ENCODE data around the gene MISP3. TPM values are rescaled to one million over a fixed set of nuclear protein-coding genes. Genes with fewer than 3 reads are reported as not detected.

The MISP3 gene
- total and polyA plus RNA-seq, 7 experiments from 2014 or later = 0.18 to 1.9 (median 0.81) TPM

DNA sequence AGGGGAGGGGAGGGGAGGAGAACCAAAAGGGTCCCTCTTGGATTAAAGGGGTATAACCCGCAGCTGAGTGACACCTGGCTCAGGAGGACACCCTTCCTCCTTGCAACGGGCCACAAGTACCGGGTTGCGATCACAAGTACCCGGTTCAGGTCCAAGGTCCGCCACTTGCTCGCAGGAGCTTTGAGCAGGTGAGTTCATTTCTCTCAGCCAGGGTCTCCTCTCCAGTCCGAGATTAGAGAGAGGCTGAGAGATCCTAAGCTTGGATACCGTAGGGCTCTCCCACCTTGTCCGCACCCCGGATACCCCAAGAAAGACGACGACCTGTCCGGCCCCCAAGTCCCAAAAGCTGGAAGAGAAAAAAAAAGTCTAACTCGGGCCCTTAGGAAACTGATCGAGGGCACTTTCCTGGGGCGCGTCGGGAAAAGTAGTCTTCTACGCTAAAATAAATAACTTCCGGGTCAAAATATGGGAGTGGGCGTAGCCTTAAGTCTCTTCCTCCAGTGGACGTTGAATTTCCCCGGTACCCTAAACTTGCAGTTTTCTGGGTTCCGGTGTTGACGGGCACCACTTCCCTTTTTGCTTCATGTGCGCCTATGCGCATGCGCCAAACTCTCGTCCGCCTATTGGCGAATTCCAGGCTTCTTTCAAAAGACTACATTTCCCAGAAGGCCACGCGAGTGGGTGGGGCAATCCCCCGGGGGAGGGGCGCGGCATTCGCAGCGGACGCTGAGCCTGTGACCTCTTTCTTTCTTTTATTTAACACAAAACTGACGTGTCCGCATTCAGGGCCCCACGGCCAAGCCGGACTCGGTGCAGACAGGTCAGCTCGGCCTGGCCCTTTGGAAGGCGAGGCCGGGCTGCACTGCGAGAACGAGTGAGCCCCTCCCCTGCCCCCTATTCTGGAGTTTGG is 8.6 kb downstream of the MISP3 start:
- Mint-ChIP-seq H3K27me3 (no peaks in the 10 kb centered on the region), H3K27ac (peak overlapping the region; percentile 86 to 98 (median 95)), H3K36me3 (no peaks in the 10 kb centered on the region), H3K9me3 (peaks cover 0 to 1% (median 0%) of the 10 kb centered on the region in 11 donors), H3K4me3 (peak overlapping the region; percentile 80 to 98 (median 94)), H3K4me1 (peaks cover 0 to 27% (median 17%) of the 10 kb centered on the region in 7 donors)
- H3K27ac ChIP-seq (ENCODE audit: low read depth, low read length) = peak overlapping the region; percentile 80
- H3K9me3 ChIP-seq (ENCODE audit: control insufficient read depth in 2 of 3, low read length in 3 of 3) = no peaks in the 10 kb centered on the region
- ChIA-PET CTCF (interaction anchor here (0.6 to 2.0 kb wide), 6 partner anchors 8 to 202 kb away, joined by 3 to 6 read pairs (median 5); partner anchors contain the start of gene ASF1B), POLR2A (interaction anchor here (0.5 to 3.3 kb wide), 14 partner anchors 9 to 415 kb away, joined by 3 to 24 read pairs (median 4); partner anchors contain the start of genes ASF1B, GIPC1, IL27RA and RFX1)
- no peaks in the 10 kb centered on the region for H3K27me3 ChIP-seq (ENCODE audit: control insufficient read depth in 2 of 2, insufficient read depth in 2 of 2, low read length in 2 of 2)
- intact Hi-C loops (cut with micrococcal nuclease) = loop anchor here (1.0 to 10.0 kb wide), 17 partner anchors 8 to 964 kb away; partner anchors contain the start of genes C19orf53 (in 2 of the 2), NACC1 (in 2 of the 2), PRKACA (in 2 of the 2) and RFX1 (in 2 of the 2)
- H3K4me3 ChIP-seq (ENCODE audit: low read length) = peak overlapping the region; percentile 86
- DNase-seq (peak; percentile 96 to 100 (median 99)), ATAC-seq (peak; percentile 97)
- no peaks in the 10 kb centered on the region for H3K36me3 ChIP-seq (ENCODE audit: control insufficient read depth in 2 of 3, insufficient read depth in 3 of 3, low read length in 3 of 3)
- H3K4me1 ChIP-seq (ENCODE audit: control insufficient read depth in 2 of 2, insufficient read depth in 2 of 2, low read length in 2 of 2) = peaks cover 5 to 15% of the 10 kb centered on the region in 2 donors

DNA sequence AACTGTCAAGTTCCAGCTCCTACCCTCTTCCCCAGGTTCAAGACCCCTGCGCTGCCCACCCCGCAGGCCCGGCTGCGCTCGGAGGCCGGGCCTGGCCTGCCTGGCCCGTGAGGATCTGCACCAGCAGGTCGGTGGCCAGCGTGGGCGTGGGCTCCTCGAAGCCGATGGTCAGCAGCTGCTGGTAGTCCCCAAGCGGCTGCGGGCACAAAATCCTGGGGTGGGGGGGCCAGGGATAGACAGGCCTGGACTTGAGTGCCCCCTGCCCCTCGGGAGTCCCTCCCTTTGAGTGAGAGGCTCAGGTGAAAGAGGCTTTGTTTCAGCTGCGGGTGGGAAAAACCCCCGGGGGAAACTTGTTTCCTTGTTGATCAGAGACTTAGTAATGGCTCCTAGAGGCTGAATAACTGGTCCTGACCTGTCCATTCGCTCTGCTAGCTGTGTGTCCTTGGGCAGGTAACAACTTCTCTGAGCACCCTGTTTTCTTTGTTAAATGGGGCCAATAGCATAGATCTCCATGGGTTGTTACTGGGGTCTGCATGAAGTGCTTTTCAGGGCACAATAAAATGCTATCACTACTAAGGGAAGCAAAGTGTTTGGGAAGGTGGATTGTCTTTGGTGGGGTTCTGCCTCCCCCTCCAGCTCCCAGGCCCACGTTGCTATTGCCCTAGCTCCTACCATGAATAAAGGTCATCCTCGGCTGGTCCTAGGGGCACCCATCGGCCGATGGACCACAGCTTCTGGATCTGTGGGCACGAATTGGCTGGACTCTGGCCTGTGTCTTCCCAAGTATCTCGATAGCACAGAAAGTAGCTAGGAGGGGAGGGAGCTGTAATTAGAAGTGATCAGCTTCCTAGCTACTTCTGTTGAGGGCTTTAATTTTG is 9.4 kb downstream of the MISP3 start:
- ChIA-PET CTCF (interaction anchor here (0.7 to 2.0 kb wide), 8 partner anchors 8 to 203 kb away, joined by 3 to 6 read pairs (median 4); partner anchors contain the start of gene ASF1B), POLR2A (interaction anchor here (0.5 to 3.3 kb wide), 11 partner anchors 8 to 76 kb away, joined by 3 to 24 read pairs (median 4); partner anchors contain the start of genes ASF1B, IL27RA, RFX1 and SAMD1)
- H3K27ac ChIP-seq (ENCODE audit: low read depth, low read length) = peak overlapping the region; percentile 75
- no peaks in the 10 kb centered on the region for H3K9me3 ChIP-seq (ENCODE audit: control insufficient read depth in 2 of 3, low read length in 3 of 3)
- Mint-ChIP-seq H3K27me3 (no peaks in the 10 kb centered on the region), H3K4me3 (peak overlapping the region; percentile 80 to 98 (median 94)), H3K9me3 (peaks cover 0 to 1% (median 0%) of the 10 kb centered on the region in 11 donors), H3K36me3 (no peaks in the 10 kb centered on the region), H3K4me1 (peaks cover 0 to 27% (median 17%) of the 10 kb centered on the region in 7 donors), H3K27ac (peak overlapping the region; percentile 86 to 98 (median 95))
- H3K4me1 ChIP-seq (ENCODE audit: control insufficient read depth in 2 of 2, insufficient read depth in 2 of 2, low read length in 2 of 2) = peaks cover 5 to 15% of the 10 kb centered on the region in 2 donors
- no peaks in the 10 kb centered on the region for H3K36me3 ChIP-seq (ENCODE audit: control insufficient read depth in 2 of 3, insufficient read depth in 3 of 3, low read length in 3 of 3)
- H3K4me3 ChIP-seq (ENCODE audit: low read length) = peak overlapping the region; percentile 86
- ATAC-seq (no peak), DNase-seq (peak in 1 of 9 donors; percentile 58)
- H3K27me3 ChIP-seq (ENCODE audit: control insufficient read depth in 2 of 2, insufficient read depth in 2 of 2, low read length in 2 of 2) = no peaks in the 10 kb centered on the region
- intact Hi-C loops (cut with micrococcal nuclease) = loop anchor here (1.0 to 10.0 kb wide), 17 partner anchors 8 to 965 kb away; partner anchors contain the start of genes C19orf53 (in 2 of the 2), NACC1 (in 2 of the 2), PRKACA (in 2 of the 2) and RFX1 (in 2 of the 2)

- Histone ChIP-seq H3K36me3 (ENCODE audit: control insufficient read depth in 2 of 3, insufficient read depth in 3 of 3, low read length in 3 of 3) (no peaks in the 10 kb centered on the region), H3K27ac (ENCODE audit: low read depth, low read length) (no peak overlapping the region), H3K27me3 (ENCODE audit: control insufficient read depth in 2 of 2, insufficient read depth in 2 of 2, low read length in 2 of 2) (no peaks in the 10 kb centered on the region), H3K9me3 (ENCODE audit: control insufficient read depth in 2 of 3, low read length in 3 of 3) (no peaks in the 10 kb centered on the region), H3K4me1 (ENCODE audit: control insufficient read depth in 2 of 2, insufficient read depth in 2 of 2, low read length in 2 of 2) (peaks cover 5 to 15% of the 10 kb centered on the region in 2 donors), H3K4me3 (ENCODE audit: low read length) (no peak overlapping the region)
- peak overlapping the region; percentile 51 to 95 (median 81) for H3K4me3 Mint-ChIP-seq
- DNase-seq (no peak), ATAC-seq (no peak)
- H3K27ac Mint-ChIP-seq = peak overlapping the region in 4 of 9 donors; percentile 59 to 86 (median 68)
- H3K9me3 Mint-ChIP-seq = peaks cover 0 to 1% (median 0%) of the 10 kb centered on the region in 11 donors
- intact Hi-C loops (cut with micrococcal nuclease) = loop anchor here (5.0 to 10.0 kb wide), 4 partner anchors 35 to 965 kb away; partner anchors contain the start of genes NACC1 (in 2 of the 2), TRMT1 (in 2 of the 2), ADGRL1 (in 1 of the 2) and C19orf53 (in 1 of the 2)
- no peaks in the 10 kb centered on the region for H3K27me3 Mint-ChIP-seq
- H3K36me3 Mint-ChIP-seq = no peaks in the 10 kb centered on the region
- ChIA-PET CTCF (interaction anchor here (0.7 to 1.2 kb wide), 3 partner anchors 34 to 57 kb away, joined by 3 to 4 read pairs (median 3); no protein-coding TSS in a partner anchor), POLR2A (interaction anchor here (0.6 to 3.3 kb wide), 4 partner anchors 9 to 53 kb away, joined by 4 to 24 read pairs (median 5); partner anchors contain the start of gene ASF1B)
- H3K4me1 Mint-ChIP-seq = peaks cover 0 to 27% (median 17%) of the 10 kb centered on the region in 7 donors
These were observed 10.0 kb downstream of the MISP3 start for GRCh38 chr19:14082675-14082960.

GRCh38 chr19:14085309-14085995 is 12.9 kb downstream of the MISP3 start, which contains the start of gene C19orf67:
Gene C19orf67 (minus strand): TSS chr19:14085783. CDS start chr19:14085627, 156 bp downstream.
- Histone ChIP-seq H3K27me3 (ENCODE audit: control insufficient read depth in 2 of 2, insufficient read depth in 2 of 2, low read length in 2 of 2) (no peaks in the 10 kb centered on the region), H3K9me3 (ENCODE audit: control insufficient read depth in 2 of 3, low read length in 3 of 3) (no peaks in the 10 kb centered on the region), H3K4me3 (ENCODE audit: low read length) (no peak within 1 kb of the TSS), H3K36me3 (ENCODE audit: control insufficient read depth in 2 of 3, insufficient read depth in 3 of 3, low read length in 3 of 3) (peaks cover 0 to 11% (median 0%) of the 10 kb centered on the region in 3 experiments), H3K27ac (ENCODE audit: low read depth, low read length) (no peak within 1 kb of the TSS), H3K4me1 (ENCODE audit: control insufficient read depth in 2 of 2, insufficient read depth in 2 of 2, low read length in 2 of 2) (peaks cover 5 to 17% of the 10 kb centered on the region in 2 donors)
- Mint-ChIP-seq H3K36me3 (peaks cover 3 to 9% (median 4%) of the 10 kb centered on the region in 5 donors), H3K4me3 (peak within 1 kb of the TSS in 1 of 10 donors; percentile 58), H3K4me1 (peaks cover 6 to 27% (median 20%) of the 10 kb centered on the region in 7 donors), H3K27me3 (no peaks in the 10 kb centered on the region), H3K9me3 (peaks cover 0 to 2% (median 0%) of the 10 kb centered on the region in 11 donors), H3K27ac (peak within 1 kb of the TSS in 3 of 9 donors; percentile 21 to 30 (median 23))
- no peak for DNase-seq
- ATAC-seq = no peak
- ChIA-PET CTCF (interaction anchor here (0.6 kb wide), 1 partner anchor 40 kb away, joined by 5 read pairs; no protein-coding TSS in a partner anchor), POLR2A (interaction anchor here (1.0 kb wide), 1 partner anchor 330 kb away, joined by 3 read pairs; no protein-coding TSS in a partner anchor)
- intact Hi-C loops (cut with micrococcal nuclease) = loop anchor here in 1 of 2 donors (10.0 kb wide), 1 partner anchor 311 kb away; the partner anchor contains the start of gene C19orf53

DNA sequence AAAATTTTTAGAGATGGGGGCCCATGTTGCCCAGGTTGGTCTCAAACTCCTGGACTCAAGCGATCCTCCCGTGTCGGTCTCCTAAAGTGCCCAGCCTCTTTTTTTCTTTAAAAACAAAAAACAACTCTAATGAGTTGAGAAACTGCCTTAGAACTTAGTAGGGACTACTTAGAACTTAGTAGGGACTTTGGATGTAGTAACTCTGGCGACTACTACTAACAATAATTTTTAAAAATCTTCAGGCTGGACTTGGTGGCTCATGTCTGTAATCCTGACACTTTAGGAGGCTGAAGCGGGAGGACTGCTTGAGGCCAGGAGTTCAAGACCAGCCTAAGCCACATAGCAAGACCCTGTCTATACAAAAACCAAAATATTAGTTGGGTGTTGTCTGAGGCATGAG is 13.5 kb downstream of the MISP3 start:
- intact Hi-C loops (cut with micrococcal nuclease) = loop anchor here in 1 of 2 donors (10.0 kb wide), 1 partner anchor 311 kb away; the partner anchor contains the start of gene C19orf53
- H3K9me3 ChIP-seq (ENCODE audit: control insufficient read depth in 2 of 3, low read length in 3 of 3) = no peaks in the 10 kb centered on the region
- ChIA-PET CTCF (interaction anchor here (0.6 kb wide), 1 partner anchor 302 kb away, joined by 3 read pairs; no protein-coding TSS in a partner anchor), POLR2A (no interaction called here)
- DNase-seq (no peak), ATAC-seq (no peak)
- peaks cover 0 to 3% (median 0%) of the 10 kb centered on the region in 11 donors for H3K9me3 Mint-ChIP-seq
- peaks cover 0 to 11% of the 10 kb centered on the region in 2 donors for H3K4me1 ChIP-seq (ENCODE audit: control insufficient read depth in 2 of 2, insufficient read depth in 2 of 2, low read length in 2 of 2)
- H3K36me3 Mint-ChIP-seq = peaks cover 3 to 9% (median 4%) of the 10 kb centered on the region in 5 donors
- H3K27ac Mint-ChIP-seq = no peak overlapping the region
- no peak overlapping the region for H3K4me3 ChIP-seq (ENCODE audit: low read length)
- H3K4me3 Mint-ChIP-seq = no peak overlapping the region
- no peaks in the 10 kb centered on the region for H3K27me3 Mint-ChIP-seq
- H3K27ac ChIP-seq (ENCODE audit: low read depth, low read length) = no peak overlapping the region
- H3K27me3 ChIP-seq (ENCODE audit: control insufficient read depth in 2 of 2, insufficient read depth in 2 of 2, low read length in 2 of 2) = no peaks in the 10 kb centered on the region
- peaks cover 5 to 20% (median 16%) of the 10 kb centered on the region in 7 donors for H3K4me1 Mint-ChIP-seq
- peaks cover 0 to 11% (median 0%) of the 10 kb centered on the region in 3 experiments for H3K36me3 ChIP-seq (ENCODE audit: control insufficient read depth in 2 of 3, insufficient read depth in 3 of 3, low read length in 3 of 3)

All from naive thymus-derived CD4-positive, alpha-beta T cell (primary cell).